H1 (cell line): ENCODE results near the gene EFHD1. TPM values are rescaled to one million over a fixed set of nuclear protein-coding genes. Genes with fewer than 3 reads are reported as not detected.

Experiments
- CTCF ChIA-PET: fragments of 300-600 bp; sonication (Branson Sonifier 250); formaldehyde crosslinking; loops from one replicate; lab custom pipeline; 2021; ENCODE audit not compliant: partially characterized antibody; lab: Charles Lee
- POLR2A ChIA-PET: fragments of 300-600 bp; sonication (Branson Sonifier 250); formaldehyde crosslinking; loops from one replicate; lab custom pipeline; 2021; ENCODE audit warnings: inconsistent platforms; ENCODE audit not compliant: partially characterized antibody; lab: Charles Lee
- DNase-seq, 2 experiments: peaks; one replicate each; pipeline versions ENCODE4 v3.0.0 to v3.0.0-alpha.2; 2010 to 2022; ENCODE audit warnings: low spot score in 2 of 2, low read depth in 1 of 2, mixed read lengths in 1 of 2
- FAIRE-seq: peaks from 2 replicates; lab custom pipeline; 2011; peaks lifted over from hg19 to GRCh38; lab: Jason Lieb, UNC
- H2AFZ ChIP-seq: 2 replicates; pipeline ENCODE4 v1.8.1; 2012; ENCODE audit warnings: low read length, inconsistent platforms
- H2AK5ac ChIP-seq: 2 replicates; pipeline ENCODE4 v1.6.1; 2013; ENCODE audit warnings: low read depth, low read length
- H2BK120ac ChIP-seq: replicated peaks from 2 replicates; pipeline ENCODE3; 2013; ENCODE audit warnings: low read depth, low read length, inconsistent platforms
- H2BK12ac ChIP-seq: 2 replicates; pipeline ENCODE4 v1.6.1; 2013; ENCODE audit warnings: low read depth, low read length
- H2BK15ac ChIP-seq: 2 replicates; pipeline ENCODE4 v1.6.1; 2013; ENCODE audit warnings: low read length
- H2BK20ac ChIP-seq: 2 replicates; pipeline ENCODE4 v1.6.1; 2013; ENCODE audit warnings: low read length
- H2BK5ac ChIP-seq: 2 replicates; pipeline ENCODE4 v1.6.1; 2013; ENCODE audit warnings: low read depth, low read length
- H3K14ac ChIP-seq: 2 replicates; pipeline ENCODE4 v1.6.1; 2013; ENCODE audit warnings: inconsistent platforms; ENCODE audit not compliant: insufficient read length
- H3K18ac ChIP-seq: 2 replicates; pipeline ENCODE4 v1.6.1; 2013; ENCODE audit warnings: low read length; ENCODE audit errors: extremely low read depth
- H3K23ac ChIP-seq: 2 replicates; pipeline ENCODE4 v1.6.1; 2013; ENCODE audit warnings: inconsistent platforms; ENCODE audit not compliant: insufficient read length
- H3K23me2 ChIP-seq: 2 replicates; pipeline ENCODE4 v1.6.1; 2013; ENCODE audit warnings: low read depth, low read length
- H3K27ac ChIP-seq: 2 replicates; pipeline ENCODE4 v1.6.1; 2011; ENCODE audit warnings: low read depth, low read length, inconsistent platforms
- H3K27me3 ChIP-seq, 4 experiments: replicated peaks in 1 of 4; 1 replicate in 1 of 4; 2 replicates in 3 of 4; pipeline versions ENCODE4 v1.6.1 to v1.8.1; 2011 to 2013; ENCODE audit warnings: low read length in 3 of 4, mild to moderate bottlenecking in 3 of 4, inconsistent platforms in 2 of 4, mixed read lengths in 2 of 4, moderate library complexity in 1 of 4; ENCODE audit not compliant: control insufficient read depth in 3 of 4, insufficient read depth in 3 of 4; ENCODE audit errors: extremely low read depth in 1 of 4
- H3K36me3 ChIP-seq, 4 experiments: 2 replicates each; pipeline versions ENCODE4 v1.6.1 to v1.8.1; 2011 to 2013; ENCODE audit warnings: mild to moderate bottlenecking in 4 of 4, low read length in 3 of 4, moderate library complexity in 2 of 4, control low read depth in 1 of 4, inconsistent platforms in 1 of 4; ENCODE audit not compliant: insufficient read depth in 4 of 4, control insufficient read depth in 2 of 4
- H3K4ac ChIP-seq: replicated peaks from 2 replicates; pipeline ENCODE3; 2013; ENCODE audit warnings: low read length, low read depth, mixed read lengths, inconsistent platforms; ENCODE audit not compliant: insufficient read length
- H3K4me1 ChIP-seq, 4 experiments: replicated peaks in 1 of 4; 1 replicate in 1 of 4; 2 replicates in 3 of 4; pipeline versions ENCODE4 v1.6.1 to v1.8.1; 2011 to 2013; ENCODE audit warnings: low read length in 3 of 4, inconsistent platforms in 2 of 4, mixed read lengths in 1 of 4; ENCODE audit not compliant: insufficient read depth in 4 of 4, control insufficient read depth in 3 of 4
- H3K4me2 ChIP-seq, 2 experiments: 2 replicates each; pipeline versions ENCODE4 v1.6.1 to v1.8.1; 2011 to 2013; ENCODE audit warnings: low read depth in 2 of 2, low read length in 2 of 2, control low read depth in 1 of 2, inconsistent platforms in 1 of 2, mild to moderate bottlenecking in 1 of 2; ENCODE audit not compliant: insufficient read depth in 1 of 2
- H3K4me3 ChIP-seq, 4 experiments: fragments of 200-600, 300-600 bp in 1 of 4; sonication (generic), shearing (Covaris generic), sonication (Bioruptor Twin) in 1 of 4; 2 replicates each; pipeline versions ENCODE4 v1.5.1 to v1.8.1; 2011 to 2016; ENCODE audit warnings: low read length in 4 of 4, low read depth in 3 of 4, control low read depth in 2 of 4, inconsistent platforms in 2 of 4, mild to moderate bottlenecking in 2 of 4, mixed read lengths in 1 of 4, moderate library complexity in 1 of 4; ENCODE audit not compliant: insufficient read depth in 2 of 4; ENCODE audit errors: extremely low read depth in 1 of 4
- H3K56ac ChIP-seq: replicated peaks from 2 replicates; pipeline ENCODE3; 2013; ENCODE audit warnings: low read depth, mild to moderate bottlenecking, mixed read lengths, low read length, inconsistent platforms; ENCODE audit not compliant: insufficient read length
- H3K79me1 ChIP-seq: 2 replicates; pipeline ENCODE4 v1.6.1; 2013; ENCODE audit warnings: low read depth, low read length, control low read depth
- H3K79me2 ChIP-seq, 2 experiments: 2 replicates each; pipeline versions ENCODE4 v1.6.1 to v1.8.1; 2012 to 2013; ENCODE audit warnings: low read length in 2 of 2, mild to moderate bottlenecking in 2 of 2, inconsistent platforms in 1 of 2; ENCODE audit not compliant: insufficient read depth in 2 of 2, control insufficient read depth in 1 of 2
- H3K9ac ChIP-seq, 4 experiments: replicated peaks in 1 of 4; 1 replicate in 1 of 4; 2 replicates in 3 of 4; pipeline versions ENCODE4 v1.6.1 to v1.8.1; 2011 to 2013; ENCODE audit warnings: low read depth in 3 of 4, low read length in 3 of 4, control low read depth in 2 of 4, mild to moderate bottlenecking in 2 of 4, moderate library complexity in 2 of 4, inconsistent platforms in 1 of 4; ENCODE audit errors: extremely low read depth in 1 of 4
- H3K9me3 ChIP-seq, 2 experiments: 2 replicates each; pipeline versions ENCODE4 v1.6.1 to v1.8.1; 2012 to 2013; ENCODE audit warnings: mild to moderate bottlenecking in 2 of 2, moderate library complexity in 2 of 2, control low read depth in 1 of 2, inconsistent platforms in 1 of 2, low read depth in 1 of 2, low read length in 1 of 2, mixed read lengths in 1 of 2; ENCODE audit not compliant: insufficient read depth in 2 of 2
- H4K20me1 ChIP-seq, 2 experiments: replicated peaks in 1 of 2; 2 replicates each; pipeline versions ENCODE3 to v1.8.1; 2011 to 2013; ENCODE audit warnings: inconsistent platforms in 2 of 2, low read length in 2 of 2, mild to moderate bottlenecking in 1 of 2; ENCODE audit not compliant: insufficient read depth in 2 of 2, control insufficient read depth in 1 of 2
- H4K5ac ChIP-seq: 2 replicates; pipeline ENCODE4 v1.6.1; 2013; ENCODE audit warnings: low read length, low read depth, mixed read lengths, inconsistent platforms; ENCODE audit not compliant: insufficient read length
- H4K8ac ChIP-seq: 2 replicates; pipeline ENCODE4 v1.8.0; 2013; ENCODE audit warnings: mild to moderate bottlenecking, moderate library complexity, low read length, inconsistent platforms; ENCODE audit not compliant: insufficient read depth; ENCODE audit errors: extremely low read depth
- H4K91ac ChIP-seq: replicated peaks from 2 replicates; pipeline ENCODE3; 2013; ENCODE audit warnings: low read length, mixed read lengths, inconsistent platforms; ENCODE audit not compliant: insufficient read length
- EZH2 ChIP-seq: fragments of 200-600 bp; sonication (generic); IDR thresholded peaks from 2 replicates; pipeline ENCODE4 v1.7.1; 2012; ENCODE audit warnings: low read depth, mild to moderate bottlenecking, moderate library complexity, low read length, inconsistent platforms; ENCODE audit not compliant: severe bottlenecking
- HDAC2 ChIP-seq, 2 experiments: fragments of 300-600 bp in 1 of 2; sonication (generic) in 1 of 2; IDR thresholded peaks; 2 replicates each; pipeline ENCODE4 v1.6.1; 2011 to 2012; ENCODE audit warnings: low read depth in 2 of 2, low read length in 2 of 2, mild to moderate bottlenecking in 2 of 2, moderate library complexity in 2 of 2, borderline replicate concordance in 1 of 2, inconsistent platforms in 1 of 2
- SP2 ChIP-seq: IDR thresholded peaks from 2 replicates; pipeline ENCODE4 v1.6.1; 2012; ENCODE audit warnings: mild to moderate bottlenecking, low read length, inconsistent platforms
- TAF7 ChIP-seq: optimal IDR thresholded peaks from 2 replicates; pipeline ENCODE3; 2011; ENCODE audit warnings: low read depth, mild to moderate bottlenecking, inconsistent platforms, low read length, moderate library complexity, borderline replicate concordance
- TEAD4 ChIP-seq: IDR thresholded peaks from 2 replicates; pipeline ENCODE4 v1.6.1; 2012; ENCODE audit warnings: low read depth, low read length, inconsistent platforms, mixed read lengths
- WGBS, 2 experiments: shearing (Covaris generic) in 1 of 2; methylation state at CpG; one replicate each; pipeline versions ENCODE4 v1.1.6 to v1.1.7; 2013 to 2015; ENCODE audit warnings: low lambda C conversion rate in 2 of 2, mixed read lengths in 2 of 2, inconsistent platforms in 1 of 2, low coverage in 1 of 2, missing lambda C conversion rate in 1 of 2; ENCODE audit not compliant: insufficient replicate concordance in 2 of 2, insufficient coverage in 1 of 2, insufficient read length in 1 of 2; ENCODE audit errors: extremely low coverage in 1 of 2, missing lambda C conversion rate in 1 of 2; 5-methylcytosine and 5-hydroxymethylcytosine counted together
- long read RNA-seq, 2 experiments: library from RNA in 1 of 2; library from capped mRNA in 1 of 2; stranded (forward); transcript quantifications; one replicate each; pipeline ENCODE4 v2.0.0, GENCODE V29; 2021; ENCODE audit warnings: inconsistent platforms in 1 of 2
- polyA minus RNA-seq, 3 experiments: library from RNA; depleted of rRNA, polyadenylated mRNA; stranded (reverse); fragments of >200 nt; gene quantifications; 1 replicate in 2 of 3; 2 replicates in 1 of 3; pipeline ENCODE4 v1.2.3, GENCODE V29; 2011
- polyA plus RNA-seq, 7 experiments: library from polyadenylated mRNA; depleted of rRNA in 3 of 7; stranded (reverse) in 5 of 7; unstranded in 2 of 7; fragments of >200 nt in 5 of 7; fragments of 200-250 nt in 2 of 7; gene quantifications; 1 replicate in 5 of 7; 2 replicates in 1 of 7; 4 replicates in 1 of 7; pipeline versions ENCODE4 v1.2.1 to v1.2.3, GENCODE V29; 2011 to 2013; ENCODE audit warnings: missing spikeins in 2 of 7, mixed read lengths in 2 of 7
- total RNA-seq: library from RNA; stranded (reverse); fragmentation: NEBNext Ultra II Directional; extraction: Animal tissue kit (Norgen Biotek cat#: 25700); gene quantifications from 2 replicates; pipeline ENCODE4 v1.2.1, GENCODE V29; 2021
- TF ChIP-seq, protein P1 (sequence below): IDR thresholded peaks from 2 replicates; pipeline ENCODE4 v1.6.1; 2012; ENCODE audit warnings: inconsistent platforms

The EFHD1 gene, protein sequence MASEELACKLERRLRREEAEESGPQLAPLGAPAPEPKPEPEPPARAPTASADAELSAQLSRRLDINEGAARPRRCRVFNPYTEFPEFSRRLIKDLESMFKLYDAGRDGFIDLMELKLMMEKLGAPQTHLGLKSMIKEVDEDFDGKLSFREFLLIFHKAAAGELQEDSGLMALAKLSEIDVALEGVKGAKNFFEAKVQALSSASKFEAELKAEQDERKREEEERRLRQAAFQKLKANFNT
- 1.5 and 3.4 TPM in 2 replicates for total RNA-seq
- polyA plus RNA-seq (2011; rRNA removed) = 4.5 and 5.3 TPM in 2 replicates
- 3.3 TPM for polyA plus RNA-seq (2011; cell fraction: cytosol; rRNA removed)
- polyA plus RNA-seq (2011; cell fraction: nucleus; rRNA removed) = 1.8 TPM
- polyA plus RNA-seq (2012, experiment 1 of 2) = 4.0 to 6.7 TPM (median 5.9 TPM) in 4 replicates
- 5.3 TPM for polyA plus RNA-seq (2012, experiment 2 of 2)
- 4.1 TPM for polyA plus RNA-seq (2013, experiment 1 of 2)
- polyA plus RNA-seq (2013, experiment 2 of 2) = 3.6 TPM
- polyA minus RNA-seq (2011; rRNA and poly(A)+ RNA removed) = 2.0 and 3.5 TPM in 2 replicates
- 1.9 TPM for polyA minus RNA-seq (2011; cell fraction: cytosol; rRNA and poly(A)+ RNA removed)
- 0.70 TPM for polyA minus RNA-seq (2011; cell fraction: nucleus; rRNA and poly(A)+ RNA removed)
- long read RNA-seq, experiment 1, partial matches to known transcripts = 3 of 3 reads
- long read RNA-seq, experiment 1, other reads (novel, unspliced or antisense) = 0 of 3 reads
- long read RNA-seq, experiment 2 = 0 reads

DNA sequence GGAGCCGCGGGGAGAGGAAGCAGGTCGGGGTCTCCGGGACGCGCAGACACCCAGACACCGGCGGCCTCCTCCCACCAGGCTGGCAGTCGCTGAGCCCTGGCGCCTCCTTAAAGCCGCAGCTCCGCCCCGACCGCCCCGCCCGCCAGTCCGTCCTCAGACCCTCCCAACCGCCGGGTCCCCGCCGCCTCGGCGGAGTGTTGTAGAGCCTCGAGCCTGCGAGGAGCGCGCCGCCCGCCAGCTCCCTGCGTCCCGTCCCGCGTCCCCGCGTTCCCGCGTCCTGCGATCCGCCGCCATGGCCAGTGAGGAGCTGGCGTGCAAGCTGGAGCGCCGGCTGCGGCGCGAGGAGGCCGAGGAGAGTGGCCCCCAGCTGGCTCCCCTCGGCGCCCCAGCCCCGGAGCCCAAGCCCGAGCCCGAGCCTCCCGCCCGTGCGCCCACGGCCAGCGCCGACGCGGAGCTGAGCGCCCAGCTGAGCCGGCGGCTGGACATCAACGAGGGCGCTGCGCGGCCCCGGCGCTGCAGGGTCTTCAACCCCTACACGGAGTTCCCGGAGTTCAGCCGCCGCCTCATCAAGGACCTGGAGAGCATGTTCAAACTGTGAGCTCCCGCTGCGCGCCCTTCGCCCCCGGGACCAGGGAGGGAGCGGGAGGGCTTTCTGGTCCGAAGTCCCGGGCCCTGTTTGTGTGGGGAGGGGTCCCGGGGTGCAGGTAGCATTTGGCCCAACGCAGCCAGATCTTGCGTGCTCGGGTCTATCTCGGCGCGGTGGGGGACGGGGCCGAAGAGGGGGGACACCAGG, at the start of gene EFHD1:
TSS of gene EFHD1 (plus strand) at position 192 of the 793 bp plus-strand sequence. CDS start at position 293, 101 bp downstream.
- no peak within 1 kb of the TSS for H3K56ac ChIP-seq
- H3K9me3 ChIP-seq = no peaks in the 10 kb centered on the region
- H2AFZ ChIP-seq = peak within 1 kb of the TSS; percentile 84; the same call in 1 of the 2 replicates
- no peak within 1 kb of the TSS for H2AK5ac ChIP-seq
- 0 out of 2 replicates have a peak within 1 kb of the TSS, but pooled peaks have one; percentile 46 for H2BK15ac ChIP-seq
- no peak within 1 kb of the TSS for H2BK20ac ChIP-seq
- no peaks in the 10 kb centered on the region for H3K79me1 ChIP-seq
- H3K4me3 ChIP-seq = peak within 1 kb of the TSS; percentile 54 to 82 (median 58)
- no peak within 1 kb of the TSS for H4K5ac ChIP-seq
- peak within 1 kb of the TSS; percentile 72 to 80 for H3K4me2 ChIP-seq
- peak within 1 kb of the TSS in 1 of 4 experiments; percentile 14; a peak in 1 of 7 replicates for H3K9ac ChIP-seq
- peaks cover 21 to 53% (median 41%) of the 10 kb centered on the region in 4 experiments for H3K27me3 ChIP-seq
- no peak within 1 kb of the TSS for H3K4ac ChIP-seq
- H3K27ac ChIP-seq = no peak within 1 kb of the TSS
- no peak within 1 kb of the TSS for H3K14ac ChIP-seq
- 2% methylated on average over 23 of the region's 90 CpGs; no CpG with 5 or more reads in 1 of the 2 experiments for WGBS, 2 experiments
- H3K79me2 ChIP-seq = no peaks in the 10 kb centered on the region
- DNase-seq (peak in 1 of 2 experiments; percentile 88), FAIRE-seq (no peak)
- peaks cover 0 to 1% of the 10 kb centered on the region in 2 experiments for H4K20me1 ChIP-seq
- ChIA-PET CTCF (interaction anchor here (0.6 to 2.9 kb wide), 10 partner anchors 8 to 195 kb away, joined by 3 to 9 read pairs (median 4); no protein-coding TSS in a partner anchor), POLR2A (interaction anchor here (0.6 to 2.4 kb wide), 6 partner anchors 7 to 190 kb away, joined by 3 to 7 read pairs (median 4); partner anchors contain the start of genes EIF4E2 and TIGD1)
- H2BK120ac ChIP-seq = no peak within 1 kb of the TSS
- H2BK5ac ChIP-seq = no peak within 1 kb of the TSS
- peaks cover 10% of the 10 kb centered on the region; the same call in 1 of the 2 replicates for H3K23me2 ChIP-seq
- H3K23ac ChIP-seq = no peak within 1 kb of the TSS
- no peak within 1 kb of the TSS for H4K91ac ChIP-seq
- peak within 1 kb of the TSS; percentile 94 for H4K8ac ChIP-seq
- H2BK12ac ChIP-seq = no peak within 1 kb of the TSS
- H3K36me3 ChIP-seq = no peaks in the 10 kb centered on the region
- H3K18ac ChIP-seq = peak within 1 kb of the TSS; percentile 68
- peaks cover 0 to 9% (median 1%) of the 10 kb centered on the region in 4 experiments; a peak in 4 of 7 replicates for H3K4me1 ChIP-seq
- 0 out of 4 replicates have a peak, but pooled peaks of 1 of the 2 experiments have one; percentile 1 for TF ChIP-seq HDAC2 (IDR thresholded peaks at IDR 0.05; ENCODE audit: borderline replicate concordance in 1 of 2, low read depth in 2 of 2, low read length in 2 of 2)
- TF ChIP-seq TEAD4 = no peak
- TF ChIP-seq TAF7 = peak; percentile 24
- TF ChIP-seq EZH2 = peak; percentile 26
- TF ChIP-seq SP2 = no peak
- TF ChIP-seq, protein P1, sequence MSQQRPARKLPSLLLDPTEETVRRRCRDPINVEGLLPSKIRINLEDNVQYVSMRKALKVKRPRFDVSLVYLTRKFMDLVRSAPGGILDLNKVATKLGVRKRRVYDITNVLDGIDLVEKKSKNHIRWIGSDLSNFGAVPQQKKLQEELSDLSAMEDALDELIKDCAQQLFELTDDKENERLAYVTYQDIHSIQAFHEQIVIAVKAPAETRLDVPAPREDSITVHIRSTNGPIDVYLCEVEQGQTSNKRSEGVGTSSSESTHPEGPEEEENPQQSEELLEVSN = peak; percentile 99
